Epithelial cell of esophagus (primary cell): ENCODE data around the gene GPC5.

Experiments used
- DNase-seq: peaks from one replicate; pipeline ENCODE4 v3.0.0; 2010; ENCODE audit warnings: low read depth
- H3K4me3 ChIP-seq: 2 replicates; pipeline ENCODE4 v1.5.1; 2011; ENCODE audit warnings: mild to moderate bottlenecking, low read length, control low read depth
- CTCF ChIP-seq: IDR thresholded peaks from 2 replicates; pipeline ENCODE4 v1.5.1; 2011; ENCODE audit warnings: low read depth, mild to moderate bottlenecking, low read length, control low read depth, inconsistent platforms; ENCODE audit not compliant: insufficient read depth; ENCODE audit errors: missing control alignments

Gene GPC5

GRCh38 chr13:91580749-91581148 lies 182.3 kb downstream of the GPC5 start:
- TF ChIP-seq CTCF, result no peak

GRCh38 chr13:91586609-91587008 lies 188.2 kb downstream of the GPC5 start:
- no peak for TF ChIP-seq CTCF
- no peak overlapping the region for H3K4me3 ChIP-seq
- no peak for DNase-seq

More at GRCh38 chr13:91580749-91581148, 182.3 kb downstream of the GPC5 start:
- no peak overlapping the region for H3K4me3 ChIP-seq
- DNase-seq, result no peak

GRCh38 chr13:91588541-91588940 lies 190.1 kb downstream of the GPC5 start:
- DNase-seq, result no peak
- no peak for TF ChIP-seq CTCF

GRCh38 chr13:91592056-91593014 lies 193.9 kb downstream of the GPC5 start:
- DNase-seq, result peak; percentile 6
- no peak overlapping the region for H3K4me3 ChIP-seq
- TF ChIP-seq CTCF, result no peak

More at GRCh38 chr13:91588541-91588940, 190.1 kb downstream of the GPC5 start:
- no peak overlapping the region for H3K4me3 ChIP-seq

- H3K4me3 ChIP-seq, result no peak overlapping the region
- DNase-seq, result no peak
- no peak for TF ChIP-seq CTCF
Observed at GRCh38 chr13:91593456-91593855, 195.0 kb downstream of the GPC5 start.

- no peak for DNase-seq
- TF ChIP-seq CTCF, result no peak
- no peak overlapping the region for H3K4me3 ChIP-seq
Observed at GRCh38 chr13:91594061-91594460, 195.6 kb downstream of the GPC5 start.
